OCI-LY7 (cell line): ENCODE measurements around the gene BTRC. TPM values are rescaled to one million over a fixed set of nuclear protein-coding genes. Genes with fewer than 3 reads are reported as not detected.

Experiments used
- BruUV-seq: library from RNA; stranded (reverse); fragments of 400-500 nt; replicated peaks from 2 replicates; lab custom pipeline; 2021; lab: Mats Ljungman, UMichigan
- CTCF ChIA-PET: fragments of 300-600 bp; sonication (Branson Sonifier 250); formaldehyde crosslinking; loops from one replicate; lab custom pipeline; 2022; ENCODE audit warnings: antibody characterized with exemption; ENCODE audit not compliant: unreplicated experiment; lab: Charles Lee
- POLR2A ChIA-PET: fragments of 300-600 bp; sonication (Branson Sonifier 250); formaldehyde crosslinking; loops from one replicate; lab custom pipeline; 2022; ENCODE audit warnings: antibody characterized with exemption; lab: Charles Lee
- DNase-seq: peaks from one replicate; pipeline ENCODE4 v3.0.0-alpha.2; 2015; ENCODE audit warnings: low spot score
- H2AFZ ChIP-seq: fragments of 200-600 bp; sonication (generic), shearing (Covaris generic); 2 replicates; pipeline ENCODE4 v1.6.1; 2014; ENCODE audit warnings: mild to moderate bottlenecking, antibody characterized with exemption, low read length, moderate library complexity
- H3K27ac ChIP-seq: fragments of 200-600 bp; sonication (generic); 2 replicates; pipeline ENCODE4 v1.5.1; 2014; ENCODE audit warnings: mixed run types, low read depth, mild to moderate bottlenecking, moderate library complexity, low read length, inconsistent platforms; ENCODE audit not compliant: poor library complexity, severe bottlenecking
- H3K36me3 ChIP-seq: fragments of 200-600 bp; sonication (generic); 2 replicates; pipeline ENCODE4 v1.6.1; 2014; ENCODE audit warnings: mild to moderate bottlenecking, antibody characterized with exemption, low read length, moderate library complexity, mixed read lengths; ENCODE audit not compliant: insufficient read depth
- H3K4me1 ChIP-seq: fragments of 200-600 bp; sonication (generic); 2 replicates; pipeline ENCODE4 v1.5.1; 2014; ENCODE audit warnings: mild to moderate bottlenecking, low read length; ENCODE audit not compliant: insufficient read depth, poor library complexity, severe bottlenecking
- H3K4me2 ChIP-seq: fragments of 200-600 bp; sonication (generic); 2 replicates; pipeline ENCODE4 v1.6.1; 2014; ENCODE audit warnings: mild to moderate bottlenecking, low read length
- H3K4me3 ChIP-seq: fragments of 200-600 bp; sonication (generic); 2 replicates; pipeline ENCODE4 v1.5.1; 2014; ENCODE audit warnings: mild to moderate bottlenecking, low read depth, low read length; ENCODE audit not compliant: poor library complexity, severe bottlenecking
- H3K79me2 ChIP-seq: fragments of 200-600 bp; sonication (generic); 2 replicates; pipeline ENCODE4 v1.6.1; 2016; ENCODE audit warnings: low read depth, mild to moderate bottlenecking, low read length, moderate library complexity, mixed read lengths; ENCODE audit not compliant: insufficient read depth
- H3K9me2 ChIP-seq: fragments of 200-600 bp; sonication (generic); 2 replicates; pipeline ENCODE4 v1.6.1; 2016; ENCODE audit warnings: mild to moderate bottlenecking, low read length, mixed read lengths; ENCODE audit not compliant: insufficient read depth
- H3K9me3 ChIP-seq: fragments of 200-600 bp; sonication (generic); 2 replicates; pipeline ENCODE4 v1.6.1; 2014; ENCODE audit warnings: mild to moderate bottlenecking, mixed run types, low read length, mixed read lengths
- H4K20me1 ChIP-seq: fragments of 200-600 bp; sonication (generic); 2 replicates; pipeline ENCODE4 v1.6.1; 2014; ENCODE audit warnings: mild to moderate bottlenecking, antibody characterized with exemption, low read length, moderate library complexity, mixed read lengths; ENCODE audit not compliant: insufficient read depth
- CTCF ChIP-seq: fragments of 200-600 bp; sonication (generic); conservative IDR thresholded peaks from 2 replicates; pipeline ENCODE4 v1.5.1; 2014; ENCODE audit warnings: mild to moderate bottlenecking, antibody characterized with exemption, low read length, moderate library complexity, mixed read lengths
- EZH2phosphoT487 ChIP-seq: fragments of 200-600 bp; sonication (generic); IDR thresholded peaks from 2 replicates; pipeline ENCODE4 v1.6.1; 2018; ENCODE audit warnings: low read depth, borderline replicate concordance, mild to moderate bottlenecking, mixed run types, antibody characterized with exemption, low read length, moderate library complexity, mixed read lengths
- intact Hi-C: fragments of 100-400 bp; cut with micrococcal nuclease; formaldehyde crosslinking; loops from one replicate; pipeline ENCODE4 v1.10.0; 2022; ENCODE audit not compliant: unreplicated experiment
- total RNA-seq, 2 experiments: library from RNA; depleted of rRNA in 1 of 2; stranded (reverse); fragments of >200 nt in 1 of 2; shearing (Covaris generic) in 1 of 2; gene quantifications; 2 replicates each; pipeline ENCODE4 v1.2.3, GENCODE V29; 2014 to 2022

Gene BTRC
- total RNA-seq, 2 experiments from 2014 or later = 6.1 to 17.8 TPM

GRCh38 chr10:101319241-101319915 lies 34.6 kb upstream of the BTRC start:
- H3K9me2 ChIP-seq = no peaks in the 10 kb centered on the region
- H3K4me3 ChIP-seq = no peak overlapping the region
- no peak for DNase-seq
- TF ChIP-seq EZH2phosphoT487 (no peak), CTCF (no peak)
- no peaks in the 10 kb centered on the region for H3K79me2 ChIP-seq
- no peaks in the 10 kb centered on the region for H4K20me1 ChIP-seq
- BruUV-seq = no TSS peak
- CTCF ChIA-PET = no interaction called here
- intact Hi-C loops = no loop called here
- no peak overlapping the region for H2AFZ ChIP-seq
- H3K4me2 ChIP-seq = no peak overlapping the region
- no peaks in the 10 kb centered on the region for H3K36me3 ChIP-seq
- no peaks in the 10 kb centered on the region for H3K4me1 ChIP-seq
- no peaks in the 10 kb centered on the region for H3K9me3 ChIP-seq
- POLR2A ChIA-PET = interaction anchor here (0.6 to 0.7 kb wide), 2 partner anchors 30 to 1295 kb away, joined by 3 to 4 read pairs; no protein-coding TSS in a partner anchor
- no peak overlapping the region for H3K27ac ChIP-seq

DNA sequence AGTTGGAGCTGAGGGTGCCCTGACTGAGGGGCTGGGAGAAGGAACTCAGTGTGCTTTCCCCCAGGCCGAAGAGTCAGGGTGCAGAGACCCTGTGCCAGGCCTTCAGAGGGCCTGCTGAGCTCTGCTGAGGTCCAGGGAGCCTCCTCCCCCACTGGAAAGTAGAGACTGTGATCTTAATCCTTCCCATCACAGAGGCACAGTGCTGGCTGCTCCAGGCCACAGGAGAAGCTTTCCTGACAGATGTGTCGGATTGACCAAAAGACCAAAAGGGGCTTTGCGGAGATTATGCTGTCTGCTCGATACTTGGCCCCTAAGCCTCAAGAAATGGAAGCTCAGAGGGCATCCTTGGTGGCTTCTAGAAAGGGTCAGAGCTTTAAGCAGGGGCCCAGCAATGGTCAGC lies 32.9 kb upstream of the BTRC start:
- Histone ChIP-seq H3K27ac (no peak overlapping the region), H3K9me2 (no peaks in the 10 kb centered on the region), H3K4me1 (no peaks in the 10 kb centered on the region), H2AFZ (no peak overlapping the region), H3K4me2 (no peak overlapping the region), H3K36me3 (no peaks in the 10 kb centered on the region), H4K20me1 (no peaks in the 10 kb centered on the region), H3K9me3 (no peaks in the 10 kb centered on the region), H3K79me2 (no peaks in the 10 kb centered on the region), H3K4me3 (no peak overlapping the region)
- TF ChIP-seq EZH2phosphoT487 = no peak
- no peak for TF ChIP-seq CTCF
- POLR2A ChIA-PET = no interaction called here
- CTCF ChIA-PET = interaction anchor here (0.7 kb wide), 1 partner anchor 33 kb away, joined by 6 read pairs; no protein-coding TSS in a partner anchor
- no peak for DNase-seq
- BruUV-seq = no TSS peak
- intact Hi-C loops = no loop called here
